ENCODE results near the gene ARHGAP29. TPM values are rescaled to one million over a fixed set of nuclear protein-coding genes. Genes with fewer than 3 reads are reported as not detected.
A peak's percentile ranks its signal among the peaks of the same experiment; 100 is the strongest.

The ARHGAP29 gene
- polyA plus RNA-seq, 3 donors = 0.69 to 0.98 (median 0.81) TPM

GRCh38 chr1:94243665-94244064 lies 6.3 kb upstream of the ARHGAP29 start:
- peaks cover 3 to 43% of the 10 kb centered on the region in 2 donors for H3K9me3 ChIP-seq (replicated peaks in 1 of 2; ENCODE audit: control insufficient read depth in 1 of 2, insufficient read depth in 1 of 2, low read length in 2 of 2)
- peaks cover 81 to 90% of the 10 kb centered on the region in 2 donors for H3K27me3 ChIP-seq (ENCODE audit: control insufficient read depth in 2 of 2, insufficient read depth in 2 of 2, low read length in 2 of 2)
- intact Hi-C loops (cut with micrococcal nuclease) = no loop called here
- no peak overlapping the region for H3K9ac ChIP-seq (ENCODE audit: insufficient read depth, low read length, poor library complexity, severe bottlenecking)
- H3K27ac ChIP-seq (ENCODE audit: low read depth in 1 of 2, low read length in 2 of 2) = no peak overlapping the region
- H3K36me3 ChIP-seq (replicated peaks in 1 of 2; ENCODE audit: control insufficient read depth in 1 of 2, insufficient read depth in 2 of 2, low read length in 2 of 2) = no peaks in the 10 kb centered on the region
- H3K9me3 Mint-ChIP-seq = peaks cover 9 to 30% (median 24%) of the 10 kb centered on the region in 7 donors
- TF ChIP-seq CTCF (IDR thresholded peaks at IDR 0.05) = no peak
- H3K4me1 ChIP-seq (ENCODE audit: control insufficient read depth in 1 of 2, insufficient read depth in 2 of 2, low read length in 2 of 2) = peaks cover 4 to 15% of the 10 kb centered on the region in 2 donors
- peaks cover 74 to 92% (median 80%) of the 10 kb centered on the region in 3 donors for H3K27me3 Mint-ChIP-seq (ENCODE audit: low read depth in 3 of 3)
- H3K27ac Mint-ChIP-seq = no peak overlapping the region
- H3K4me3 ChIP-seq (replicated peaks in 1 of 3; ENCODE audit: low read depth in 2 of 3, low read length in 3 of 3) = no peak overlapping the region
- peak overlapping the region in 1 of 2 donors; percentile 59 for H3K4me3 Mint-ChIP-seq
- DNase-seq = no peak
- no peaks in the 10 kb centered on the region for H3K79me2 ChIP-seq (ENCODE audit: insufficient read depth, low read length)
- peaks cover 15% of the 10 kb centered on the region for H3K4me1 Mint-ChIP-seq
- H4K20me1 ChIP-seq (ENCODE audit: insufficient read depth, low read length) = no peaks in the 10 kb centered on the region
- no peak overlapping the region for H3K4me2 ChIP-seq (replicated peaks; ENCODE audit: extremely low read depth, low read length, poor library complexity, severe bottlenecking)
- H2AFZ ChIP-seq (ENCODE audit: insufficient read depth, low read depth, low read length, poor library complexity, severe bottlenecking) = no peak overlapping the region
- WGBS (ENCODE audit: insufficient coverage) = no CpG with 5 or more reads among the region's 2 CpGs
- H3K36me3 Mint-ChIP-seq = peaks cover 4 to 13% of the 10 kb centered on the region in 2 donors

- Mint-ChIP-seq H3K9me3 (peaks cover 9 to 42% (median 37%) of the 10 kb centered on the region in 7 donors), H3K36me3 (peaks cover 0 to 8% of the 10 kb centered on the region in 2 donors), H3K4me1 (peaks cover 25% of the 10 kb centered on the region), H3K27ac (no peak overlapping the region), H3K4me3 (peak overlapping the region in 1 of 2 donors; percentile 50), H3K27me3 (ENCODE audit: low read depth in 3 of 3) (peaks cover 73 to 93% (median 81%) of the 10 kb centered on the region in 3 donors)
- TF ChIP-seq CTCF (IDR thresholded peaks at IDR 0.05) = no peak
- H4K20me1 ChIP-seq (ENCODE audit: insufficient read depth, low read length) = no peaks in the 10 kb centered on the region
- peaks cover 79 to 90% of the 10 kb centered on the region in 2 donors for H3K27me3 ChIP-seq (ENCODE audit: control insufficient read depth in 2 of 2, insufficient read depth in 2 of 2, low read length in 2 of 2)
- no peaks in the 10 kb centered on the region for H3K79me2 ChIP-seq (ENCODE audit: insufficient read depth, low read length)
- H3K36me3 ChIP-seq (replicated peaks in 1 of 2; ENCODE audit: control insufficient read depth in 1 of 2, insufficient read depth in 2 of 2, low read length in 2 of 2) = no peaks in the 10 kb centered on the region
- peaks cover 3 to 37% of the 10 kb centered on the region in 2 donors for H3K9me3 ChIP-seq (replicated peaks in 1 of 2; ENCODE audit: control insufficient read depth in 1 of 2, insufficient read depth in 1 of 2, low read length in 2 of 2)
- H3K9ac ChIP-seq (ENCODE audit: insufficient read depth, low read length, poor library complexity, severe bottlenecking) = no peak overlapping the region
- H2AFZ ChIP-seq (ENCODE audit: insufficient read depth, low read depth, low read length, poor library complexity, severe bottlenecking) = no peak overlapping the region
- H3K4me1 ChIP-seq (ENCODE audit: control insufficient read depth in 1 of 2, insufficient read depth in 2 of 2, low read length in 2 of 2) = peaks cover 12 to 18% of the 10 kb centered on the region in 2 donors
- no peak overlapping the region for H3K27ac ChIP-seq (ENCODE audit: low read depth in 1 of 2, low read length in 2 of 2)
- H3K4me2 ChIP-seq (replicated peaks; ENCODE audit: extremely low read depth, low read length, poor library complexity, severe bottlenecking) = no peak overlapping the region
- no peak overlapping the region for H3K4me3 ChIP-seq (replicated peaks in 1 of 3; ENCODE audit: low read depth in 2 of 3, low read length in 3 of 3)
- no peak for DNase-seq
- intact Hi-C loops (cut with micrococcal nuclease) = no loop called here
Measured at GRCh38 chr1:94240822-94241221, 3.4 kb upstream of the ARHGAP29 start.

All from CD14-positive monocyte (primary cell).